ENCODE data around the gene FBXW10B. TPM values are rescaled to one million over a fixed set of nuclear protein-coding genes. Genes with fewer than 3 reads are reported as not detected.
"Not testable (repeated sequence)": the region's sequence is repeated elsewhere in the genome, so short reads cannot be mapped to it uniquely, and the experiment has no call there.

FBXW10B gene, protein sequence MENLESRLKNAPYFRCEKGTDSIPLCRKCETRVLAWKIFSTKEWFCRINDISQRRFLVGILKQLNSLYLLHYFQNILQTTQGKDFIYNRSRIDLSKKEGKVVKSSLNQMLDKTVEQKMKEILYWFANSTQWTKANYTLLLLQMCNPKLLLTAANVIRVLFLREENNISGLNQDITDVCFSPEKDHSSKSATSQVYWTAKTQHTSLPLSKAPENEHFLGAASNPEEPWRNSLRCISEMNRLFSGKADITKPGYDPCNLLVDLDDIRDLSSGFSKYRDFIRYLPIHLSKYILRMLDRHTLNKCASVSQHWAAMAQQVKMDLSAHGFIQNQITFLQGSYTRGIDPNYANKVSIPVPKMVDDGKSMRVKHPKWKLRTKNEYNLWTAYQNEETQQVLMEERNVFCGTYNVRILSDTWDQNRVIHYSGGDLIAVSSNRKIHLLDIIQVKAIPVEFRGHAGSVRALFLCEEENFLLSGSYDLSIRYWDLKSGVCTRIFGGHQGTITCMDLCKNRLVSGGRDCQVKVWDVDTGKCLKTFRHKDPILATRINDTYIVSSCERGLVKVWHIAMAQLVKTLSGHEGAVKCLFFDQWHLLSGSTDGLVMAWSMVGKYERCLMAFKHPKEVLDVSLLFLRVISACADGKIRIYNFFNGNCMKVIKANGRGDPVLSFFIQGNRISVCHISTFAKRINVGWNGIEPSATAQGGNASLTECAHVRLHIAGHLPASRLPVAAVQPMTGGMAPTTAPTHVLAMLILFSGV
- under 1 TPM; 0.36 to 0.51 TPM for total RNA-seq

DNA sequence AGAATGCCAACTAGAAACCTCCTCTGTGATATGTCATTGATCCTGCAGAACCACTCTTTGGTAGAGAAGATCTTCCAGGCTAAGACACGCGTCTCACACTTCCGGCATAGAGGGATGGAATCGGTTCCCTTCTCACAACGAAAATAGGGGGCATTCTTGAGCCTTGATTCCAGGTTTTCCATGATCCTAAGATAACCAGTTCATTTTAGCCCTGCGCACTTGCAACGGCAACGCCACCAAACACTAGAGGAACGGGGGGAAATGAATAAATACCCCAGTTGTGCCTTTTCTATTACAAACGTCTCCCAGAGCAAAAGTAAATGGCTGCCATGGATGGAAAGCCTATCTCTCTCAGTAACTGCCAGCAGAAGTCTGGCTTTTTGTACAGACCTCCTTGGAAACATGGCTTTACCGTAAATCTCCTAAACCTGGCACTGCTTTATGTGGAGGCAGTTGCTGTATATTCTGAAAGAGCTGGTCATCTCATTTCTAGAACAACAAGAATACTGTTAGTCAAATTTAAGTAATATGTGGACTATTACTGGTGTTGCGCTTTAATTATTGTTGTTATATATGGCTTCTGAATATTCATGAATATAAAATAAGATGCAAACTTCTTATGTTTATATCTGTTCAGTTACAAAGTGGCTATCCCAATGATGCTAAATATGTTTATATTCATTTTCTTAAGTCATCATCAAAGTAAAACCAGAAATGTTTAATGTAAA, at the start of gene FBXW10B:
Gene FBXW10B, minus strand, starts transcription at position 374 of the 728 bp plus-strand sequence. Its CDS starts 192 bp downstream, at position 182.
- H3K27ac Mint-ChIP-seq; POLR2A ChIA-PET; DNase-seq; H3K27me3 Mint-ChIP-seq; H3K9me3 Mint-ChIP-seq; CTCF ChIA-PET; H3K36me3 Mint-ChIP-seq (ENCODE audit: low read depth); H3K4me1 Mint-ChIP-seq (ENCODE audit: low read depth); intact Hi-C loops (cut with micrococcal nuclease); H3K4me3 Mint-ChIP-seq; ATAC-seq: not testable (repeated sequence)

DNA sequence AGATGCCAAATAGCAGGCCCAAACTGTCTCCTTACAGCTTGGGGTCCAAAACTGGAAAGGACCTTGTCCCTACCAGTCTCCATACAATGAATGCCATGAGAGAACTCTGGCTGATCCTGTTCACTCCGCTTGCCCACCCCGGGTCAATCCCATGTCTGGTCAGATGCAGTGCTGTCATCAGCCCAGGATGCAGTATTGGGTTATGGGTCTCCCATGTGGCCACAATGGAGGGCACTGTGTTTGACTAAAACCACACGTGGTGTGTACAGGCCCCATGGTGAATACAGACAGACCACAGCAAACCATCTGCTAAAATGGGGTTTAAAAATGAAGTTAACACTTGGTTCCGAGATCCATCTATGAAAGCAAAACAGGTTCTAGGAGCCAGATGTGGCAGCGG, 44.2 kb upstream of the FBXW10B start:
- TF ChIP-seq, protein P1, sequence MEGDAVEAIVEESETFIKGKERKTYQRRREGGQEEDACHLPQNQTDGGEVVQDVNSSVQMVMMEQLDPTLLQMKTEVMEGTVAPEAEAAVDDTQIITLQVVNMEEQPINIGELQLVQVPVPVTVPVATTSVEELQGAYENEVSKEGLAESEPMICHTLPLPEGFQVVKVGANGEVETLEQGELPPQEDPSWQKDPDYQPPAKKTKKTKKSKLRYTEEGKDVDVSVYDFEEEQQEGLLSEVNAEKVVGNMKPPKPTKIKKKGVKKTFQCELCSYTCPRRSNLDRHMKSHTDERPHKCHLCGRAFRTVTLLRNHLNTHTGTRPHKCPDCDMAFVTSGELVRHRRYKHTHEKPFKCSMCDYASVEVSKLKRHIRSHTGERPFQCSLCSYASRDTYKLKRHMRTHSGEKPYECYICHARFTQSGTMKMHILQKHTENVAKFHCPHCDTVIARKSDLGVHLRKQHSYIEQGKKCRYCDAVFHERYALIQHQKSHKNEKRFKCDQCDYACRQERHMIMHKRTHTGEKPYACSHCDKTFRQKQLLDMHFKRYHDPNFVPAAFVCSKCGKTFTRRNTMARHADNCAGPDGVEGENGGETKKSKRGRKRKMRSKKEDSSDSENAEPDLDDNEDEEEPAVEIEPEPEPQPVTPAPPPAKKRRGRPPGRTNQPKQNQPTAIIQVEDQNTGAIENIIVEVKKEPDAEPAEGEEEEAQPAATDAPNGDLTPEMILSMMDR (IDR thresholded peaks at IDR 0.05) = no peak
- ATAC-seq = no peak
- intact Hi-C loops (cut with micrococcal nuclease) = no loop called here
- ChIA-PET POLR2A (no interaction called here), CTCF (no interaction called here)
- Mint-ChIP-seq H3K4me1 (ENCODE audit: low read depth) (no peaks in the 10 kb centered on the region), H3K4me3 (no peak overlapping the region), H3K9me3 (no peaks in the 10 kb centered on the region), H3K36me3 (ENCODE audit: low read depth) (peaks cover 31% of the 10 kb centered on the region), H3K27me3 (no peaks in the 10 kb centered on the region), H3K27ac (no peak overlapping the region)
- no peak for DNase-seq

DNA sequence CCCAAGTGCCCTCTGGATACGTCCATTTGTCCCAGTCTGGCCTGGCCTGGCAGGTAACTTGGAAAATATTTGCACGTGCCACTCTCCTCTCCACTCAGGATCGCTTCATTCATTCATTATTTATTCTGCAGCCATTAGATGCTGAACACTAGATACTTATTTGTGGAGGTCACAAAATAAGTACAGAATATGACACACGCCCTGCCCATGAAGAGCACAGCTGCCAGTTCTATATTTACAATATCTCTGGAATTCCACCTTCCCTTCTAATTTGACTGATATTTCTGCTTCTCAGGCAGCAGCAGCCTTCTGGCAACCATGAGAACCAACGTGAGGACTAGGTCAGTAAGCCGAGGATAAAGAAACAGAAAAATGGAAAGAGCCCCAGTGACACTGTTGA, 43.7 kb upstream of the FBXW10B start:
- no peak overlapping the region for H3K27ac Mint-ChIP-seq
- intact Hi-C loops (cut with micrococcal nuclease) = no loop called here
- H3K36me3 Mint-ChIP-seq (ENCODE audit: low read depth) = peaks cover 31% of the 10 kb centered on the region
- no peak for DNase-seq
- ChIA-PET CTCF (no interaction called here), POLR2A (no interaction called here)
- H3K27me3 Mint-ChIP-seq = no peaks in the 10 kb centered on the region
- no peaks in the 10 kb centered on the region for H3K4me1 Mint-ChIP-seq (ENCODE audit: low read depth)
- no peak overlapping the region for H3K4me3 Mint-ChIP-seq
- H3K9me3 Mint-ChIP-seq = no peaks in the 10 kb centered on the region
- ATAC-seq = no peak
- TF ChIP-seq, protein P1 (IDR thresholded peaks at IDR 0.05) = no peak

DNA sequence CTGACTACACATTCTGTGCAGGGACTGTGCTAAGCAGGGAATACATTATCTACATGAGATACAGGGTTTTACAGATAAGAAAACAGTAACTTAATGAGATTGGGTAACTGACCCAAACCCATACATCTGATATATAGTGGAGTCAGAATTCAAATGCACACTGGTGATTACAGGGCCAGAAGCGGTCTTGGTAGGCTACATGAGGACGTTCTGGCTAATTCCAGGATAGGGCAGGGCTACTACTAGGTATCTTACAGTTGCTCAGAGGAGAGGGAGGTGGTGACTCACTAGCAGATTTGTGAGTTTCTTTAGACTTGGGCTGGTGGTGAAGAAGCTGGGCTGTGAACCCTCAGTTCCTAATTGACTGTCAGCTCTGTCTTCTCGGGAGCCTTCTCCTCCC, 43.2 kb upstream of the FBXW10B start:
- POLR2A ChIA-PET = no interaction called here
- TF ChIP-seq, protein P1 (IDR thresholded peaks at IDR 0.05) = no peak
- no peak for DNase-seq
- CTCF ChIA-PET = no interaction called here
- H3K4me1 Mint-ChIP-seq (ENCODE audit: low read depth) = no peaks in the 10 kb centered on the region
- no peaks in the 10 kb centered on the region for H3K27me3 Mint-ChIP-seq
- intact Hi-C loops (cut with micrococcal nuclease) = no loop called here
- H3K36me3 Mint-ChIP-seq (ENCODE audit: low read depth) = peaks cover 29% of the 10 kb centered on the region
- no peak overlapping the region for H3K27ac Mint-ChIP-seq
- ATAC-seq = no peak
- no peak overlapping the region for H3K4me3 Mint-ChIP-seq
- H3K9me3 Mint-ChIP-seq = no peaks in the 10 kb centered on the region

DNA sequence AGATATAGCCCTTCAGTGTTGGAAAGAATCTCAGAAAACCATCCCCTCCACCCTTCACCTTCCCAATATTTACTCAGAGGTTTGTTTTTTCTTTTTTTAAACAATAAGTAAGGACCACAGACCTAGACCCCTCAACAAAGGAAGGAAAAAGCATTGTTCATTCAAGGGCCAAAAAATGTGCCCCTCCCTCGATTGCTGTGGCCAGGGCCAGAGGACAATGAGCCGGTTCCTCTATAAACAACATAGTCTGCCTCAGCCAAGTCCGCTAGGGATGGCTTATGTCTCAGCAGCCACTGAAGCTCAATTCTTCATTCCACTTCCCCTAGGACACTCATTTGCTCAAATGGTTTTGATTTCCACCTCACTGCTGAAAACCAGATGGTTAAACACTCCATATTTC, 40.6 kb upstream of the FBXW10B start:
- no peak for ATAC-seq
- CTCF ChIA-PET = no interaction called here

More for the DNA sequence above, 40.6 kb upstream of the FBXW10B start:
- Mint-ChIP-seq H3K27ac (no peak overlapping the region), H3K9me3 (no peaks in the 10 kb centered on the region), H3K36me3 (ENCODE audit: low read depth) (peaks cover 26% of the 10 kb centered on the region), H3K4me1 (ENCODE audit: low read depth) (no peaks in the 10 kb centered on the region), H3K27me3 (no peaks in the 10 kb centered on the region), H3K4me3 (no peak overlapping the region)
- intact Hi-C loops (cut with micrococcal nuclease) = no loop called here
- POLR2A ChIA-PET = no interaction called here
- TF ChIP-seq, protein P1 (IDR thresholded peaks at IDR 0.05) = no peak
- no peak for DNase-seq
